ENCODE results near the gene PELI1.
A peak's percentile ranks its signal among the peaks of the same experiment; 100 is the strongest.

The PELI1 gene

GRCh38 chr2:64049633-64050220 lies 94.5 kb downstream of the PELI1 start (continued):
- TF ChIP-seq BCL6B (tag by site-specific recombination; IDR thresholded peaks at IDR 0.05) (peak; percentile 64; the same call in 1 of the 2 replicates), ZBTB20 (tag by site-specific recombination; IDR thresholded peaks at IDR 0.05) (no peak), ZNF223 (tag by site-specific recombination; IDR thresholded peaks at IDR 0.05) (no peak), ZNF555 (tag by site-specific recombination; conservative IDR thresholded peaks at IDR 0.05) (no peak), ZNF280D (tag by site-specific recombination; IDR thresholded peaks at IDR 0.05) (no peak), SP2 (tag by site-specific recombination; IDR thresholded peaks at IDR 0.05) (no peak)

- TF ChIP-seq ZNF843 (tag by site-specific recombination; IDR thresholded peaks at IDR 0.05) (no peak), ZNF76 (tag by site-specific recombination; IDR thresholded peaks at IDR 0.05; ENCODE audit: borderline replicate concordance, low read depth) (no peak)
- Histone ChIP-seq H3K4me1 (ENCODE audit: control insufficient read depth, insufficient read depth, low read length) (no peaks in the 10 kb centered on the region; the same call in 1 of the 2 replicates), H3K36me3 (ENCODE audit: control insufficient read depth in 2 of 2, insufficient read depth in 1 of 2, low read length in 2 of 2) (no peaks in the 10 kb centered on the region), H3K27ac (ENCODE audit: extremely low read depth, low read depth, low read length) (no peak overlapping the region), H3K4me3 (ENCODE audit: low read depth, low read length) (no peak overlapping the region), H3K9me3 (ENCODE audit: control insufficient read depth, insufficient read depth, low read depth, low read length) (no peaks in the 10 kb centered on the region)
- CTCF ChIA-PET, result interaction anchor here (0.6 kb wide), 3 partner anchors 76 to 1250 kb away, joined by 3 to 5 read pairs (median 4); no protein-coding TSS in a partner anchor
- POLR2A ChIA-PET, result no interaction called here
Observed at GRCh38 chr2:64045938-64046337, 98.3 kb downstream of the PELI1 start.
